A673 (cell line): ENCODE results near the gene TMEM121. TPM values are rescaled to one million over a fixed set of nuclear protein-coding genes. Genes with fewer than 3 reads are reported as not detected.
"Not testable (repeated sequence)": the region's sequence is repeated elsewhere in the genome, so short reads cannot be mapped to it uniquely, and the experiment has no call there.

Source experiments
- BruUV-seq: library from RNA; stranded (reverse); fragments of 400-500 nt; replicated peaks from 2 replicates; lab custom pipeline; 2021; lab: Mats Ljungman, UMichigan
- CTCF ChIA-PET: fragments of 300-600 bp; sonication (Branson Sonifier 250); formaldehyde crosslinking; loops from one replicate; lab custom pipeline; 2022; ENCODE audit warnings: antibody characterized with exemption; lab: Charles Lee
- POLR2A ChIA-PET: fragments of 300-600 bp; sonication (Branson Sonifier 250); formaldehyde crosslinking; loops from one replicate; lab custom pipeline; 2022; ENCODE audit warnings: antibody characterized with exemption; ENCODE audit not compliant: low non-redundant PET; lab: Charles Lee
- DNase-seq: peaks from one replicate; pipeline ENCODE4 v3.0.0-alpha.2; 2015; ENCODE audit warnings: low spot score
- H3K27ac ChIP-seq: fragments of 200-600 bp; sonication (generic); 2 replicates; pipeline ENCODE4 v1.5.1; 2016; ENCODE audit warnings: mixed run types, low read depth, mild to moderate bottlenecking, mixed read lengths, antibody characterized with exemption, low read length; ENCODE audit not compliant: poor library complexity, severe bottlenecking
- H3K27me3 ChIP-seq: fragments of 200-600 bp; sonication (generic); replicated peaks from 2 replicates; pipeline ENCODE4 v1.6.1; 2017; ENCODE audit warnings: mixed run types, low read depth, mild to moderate bottlenecking, mixed read lengths, antibody characterized with exemption, low read length; ENCODE audit not compliant: insufficient read depth, poor library complexity
- H3K36me3 ChIP-seq: fragments of 200-600 bp; sonication (generic); 2 replicates; pipeline ENCODE4 v1.6.1; 2016; ENCODE audit warnings: mixed run types, mild to moderate bottlenecking, mixed read lengths, antibody characterized with exemption, low read length; ENCODE audit not compliant: insufficient read depth, poor library complexity, severe bottlenecking
- H3K4me1 ChIP-seq: fragments of 200-600 bp; sonication (generic); 2 replicates; pipeline ENCODE4 v1.6.1; 2017; ENCODE audit warnings: mixed run types, mild to moderate bottlenecking, mixed read lengths, antibody characterized with exemption, low read length; ENCODE audit not compliant: insufficient read depth, poor library complexity, severe bottlenecking
- H3K4me3 ChIP-seq: fragments of 200-600 bp; sonication (generic); 2 replicates; pipeline ENCODE4 v1.5.1; 2016; ENCODE audit warnings: low read depth, mixed run types, mild to moderate bottlenecking, mixed read lengths, low read length; ENCODE audit not compliant: poor library complexity, severe bottlenecking
- H3K9me3 ChIP-seq: fragments of 200-600 bp; sonication (generic); 2 replicates; pipeline ENCODE4 v1.6.1; 2016; ENCODE audit warnings: mixed run types, low read depth, mild to moderate bottlenecking, mixed read lengths, antibody characterized with exemption, low read length; ENCODE audit not compliant: poor library complexity, severe bottlenecking
- CTCF ChIP-seq: fragments of 300-800, 200-600 bp; sonication (generic); conservative IDR thresholded peaks from 2 replicates; pipeline ENCODE4 v1.5.1; 2017; ENCODE audit warnings: low read depth, mild to moderate bottlenecking, antibody characterized with exemption, low read length, moderate library complexity, mixed read lengths
- EZH2 ChIP-seq: fragments of 200-600 bp; sonication (generic); IDR thresholded peaks from 2 replicates; pipeline ENCODE4 v1.6.1; 2017; ENCODE audit warnings: borderline replicate concordance, low read depth, mild to moderate bottlenecking, mixed read lengths, antibody characterized with exemption, low read length; ENCODE audit not compliant: poor library complexity, severe bottlenecking
- intact Hi-C: fragments of 100-400 bp; cut with micrococcal nuclease; formaldehyde crosslinking; loops from one replicate; pipeline ENCODE4 v1.10.0; 2022; ENCODE audit not compliant: unreplicated experiment
- total RNA-seq: library from RNA; stranded (reverse); gene quantifications from 2 replicates; pipeline ENCODE4 v1.2.3, GENCODE V29; 2021

The TMEM121 gene
- total RNA-seq, 1 experiment from 2014 or later, result 3.1 TPM

GRCh38 chr14:105570482-105570881 lies 44.1 kb downstream of the TMEM121 start:
- DNase-seq, result no peak
- Histone ChIP-seq H3K36me3 (no peaks in the 10 kb centered on the region), H3K4me3 (no peak overlapping the region), H3K27ac (no peak overlapping the region), H3K4me1 (no peaks in the 10 kb centered on the region), H3K27me3 (no peaks in the 10 kb centered on the region), H3K9me3 (no peaks in the 10 kb centered on the region)
- ChIA-PET CTCF (no interaction called here), POLR2A (no interaction called here)
- BruUV-seq, result no TSS peak
- TF ChIP-seq CTCF, result no peak
- no peak for TF ChIP-seq EZH2
- intact Hi-C loops, result no loop called here

GRCh38 chr14:105571181-105571951 lies 45.0 kb downstream of the TMEM121 start:
- H3K27me3 ChIP-seq, H3K4me3 ChIP-seq, H3K9me3 ChIP-seq, H3K4me1 ChIP-seq, BruUV-seq, DNase-seq, POLR2A ChIA-PET, intact Hi-C loops, H3K36me3 ChIP-seq, CTCF ChIA-PET, H3K27ac ChIP-seq: not testable (repeated sequence)

GRCh38 chr14:105572063-105572462 lies 45.7 kb downstream of the TMEM121 start:
- H3K4me3 ChIP-seq, H3K27me3 ChIP-seq, CTCF ChIA-PET, DNase-seq, intact Hi-C loops, H3K9me3 ChIP-seq, POLR2A ChIA-PET, BruUV-seq, H3K36me3 ChIP-seq, H3K4me1 ChIP-seq, H3K27ac ChIP-seq: not testable (repeated sequence)

GRCh38 chr14:105573841-105574240 lies 47.5 kb downstream of the TMEM121 start:
- CTCF ChIA-PET, H3K4me3 ChIP-seq, DNase-seq, H3K27me3 ChIP-seq, intact Hi-C loops, POLR2A ChIA-PET, H3K4me1 ChIP-seq, H3K36me3 ChIP-seq, BruUV-seq, H3K9me3 ChIP-seq, H3K27ac ChIP-seq: not testable (repeated sequence)

- H3K9me3 ChIP-seq, H3K4me1 ChIP-seq, CTCF ChIA-PET, DNase-seq, BruUV-seq, H3K36me3 ChIP-seq, H3K27me3 ChIP-seq, H3K4me3 ChIP-seq, POLR2A ChIA-PET, H3K27ac ChIP-seq, intact Hi-C loops: not testable (repeated sequence)
Measured at GRCh38 chr14:105574411-105574810, 48.0 kb downstream of the TMEM121 start.

- POLR2A ChIA-PET, H3K9me3 ChIP-seq, H3K27me3 ChIP-seq, intact Hi-C loops, DNase-seq, H3K36me3 ChIP-seq, H3K4me3 ChIP-seq, BruUV-seq, H3K27ac ChIP-seq, H3K4me1 ChIP-seq, CTCF ChIA-PET: not testable (repeated sequence)
Measured at GRCh38 chr14:105575016-105575700, 48.8 kb downstream of the TMEM121 start.
